Fibroblast of pulmonary artery (primary cell): Measurements from ENCODE around the gene OR8I2.
"Not testable (repeated sequence)": the region's sequence is repeated elsewhere in the genome, so short reads cannot be mapped to it uniquely, and the experiment has no call there.

Experiments used
- DNase-seq: peaks from one replicate; pipeline ENCODE4 v3.0.0-alpha.2; 2010; ENCODE audit warnings: low read depth
- H3K4me3 ChIP-seq: replicated peaks from 2 replicates; pipeline ENCODE4 v1.5.1; 2011; ENCODE audit warnings: low read depth, mild to moderate bottlenecking, control low read depth, low read length, moderate library complexity
- CTCF ChIP-seq: IDR thresholded peaks from 2 replicates; pipeline ENCODE4 v1.5.1; 2011; ENCODE audit warnings: mild to moderate bottlenecking, control low read depth, low read length, inconsistent platforms; ENCODE audit errors: missing control alignments

OR8I2 gene

GRCh38 chr11:56089697-56090096 is 3.4 kb upstream of the OR8I2 start:
- TF ChIP-seq CTCF: no peak
- DNase-seq: no peak
- H3K4me3 ChIP-seq: no peak overlapping the region

- no peak within 1 kb of the TSS for H3K4me3 ChIP-seq
- TF ChIP-seq CTCF: no peak
- DNase-seq: no peak
These were observed 10.2 kb downstream of the OR8I2 start, which contains the start of gene OR8H2 for GRCh38 chr11:56103210-56103737. Gene OR8H2, plus strand, starts transcription at chr11:56103687. Its CDS starts 1,356 bp downstream, at chr11:56105043.

GRCh38 chr11:56122073-56122472 is 29.0 kb downstream of the OR8I2 start, which contains the start of gene OR8H3:
Gene OR8H3, plus strand, starts transcription at chr11:56122373. Its CDS starts 0 bp downstream, at chr11:56122373.
- no peak for DNase-seq
- no peak for TF ChIP-seq CTCF
- no peak within 1 kb of the TSS for H3K4me3 ChIP-seq

GRCh38 chr11:56140151-56140661 is 47.1 kb downstream of the OR8I2 start, which contains the start of gene OR8J3:
Gene OR8J3, minus strand, starts transcription at chr11:56140201. Its CDS starts 2,483 bp downstream, at chr11:56137718.
- no peak for TF ChIP-seq CTCF
- DNase-seq: no peak
- no peak within 1 kb of the TSS for H3K4me3 ChIP-seq

GRCh38 chr11:56143681-56144080 is 50.6 kb downstream of the OR8I2 start:
- not testable (repeated sequence) for DNase-seq, H3K4me3 ChIP-seq
